Measurements from ENCODE around the gene TBC1D5.
"Not testable (repeated sequence)": the region's sequence is repeated elsewhere in the genome, so short reads cannot be mapped to it uniquely, and the experiment has no call there.

Gene TBC1D5

DNA sequence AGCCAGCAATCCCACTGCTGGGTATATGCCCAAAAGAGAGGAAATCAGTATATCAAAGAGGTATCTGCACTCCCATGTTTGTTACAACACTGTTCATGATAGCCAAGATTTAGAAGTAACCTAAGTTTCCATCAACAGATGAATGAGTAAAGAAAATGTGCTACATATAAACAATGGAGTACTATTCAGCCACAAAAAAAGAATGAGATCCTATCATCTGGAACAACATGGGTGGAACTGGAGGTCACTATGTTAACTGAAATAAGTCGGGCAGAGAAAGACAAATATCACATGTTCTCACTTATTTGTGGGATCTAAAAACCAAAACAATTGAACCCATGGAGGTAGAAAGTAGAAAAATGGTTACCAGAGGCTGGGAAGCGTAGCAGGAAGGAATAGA, 108.2 kb downstream of the TBC1D5 start:
- no peaks in the 10 kb centered on the region for H3K9me3 Mint-ChIP-seq
- no peak overlapping the region for H3K4me3 Mint-ChIP-seq
- H3K27me3 Mint-ChIP-seq (ENCODE audit: low read depth) = no peaks in the 10 kb centered on the region
- H3K4me1 Mint-ChIP-seq (ENCODE audit: low read depth) = peaks cover 10% of the 10 kb centered on the region
- H3K36me3 Mint-ChIP-seq (ENCODE audit: low read depth) = no peaks in the 10 kb centered on the region
- H3K27ac Mint-ChIP-seq = no peak overlapping the region

DNA sequence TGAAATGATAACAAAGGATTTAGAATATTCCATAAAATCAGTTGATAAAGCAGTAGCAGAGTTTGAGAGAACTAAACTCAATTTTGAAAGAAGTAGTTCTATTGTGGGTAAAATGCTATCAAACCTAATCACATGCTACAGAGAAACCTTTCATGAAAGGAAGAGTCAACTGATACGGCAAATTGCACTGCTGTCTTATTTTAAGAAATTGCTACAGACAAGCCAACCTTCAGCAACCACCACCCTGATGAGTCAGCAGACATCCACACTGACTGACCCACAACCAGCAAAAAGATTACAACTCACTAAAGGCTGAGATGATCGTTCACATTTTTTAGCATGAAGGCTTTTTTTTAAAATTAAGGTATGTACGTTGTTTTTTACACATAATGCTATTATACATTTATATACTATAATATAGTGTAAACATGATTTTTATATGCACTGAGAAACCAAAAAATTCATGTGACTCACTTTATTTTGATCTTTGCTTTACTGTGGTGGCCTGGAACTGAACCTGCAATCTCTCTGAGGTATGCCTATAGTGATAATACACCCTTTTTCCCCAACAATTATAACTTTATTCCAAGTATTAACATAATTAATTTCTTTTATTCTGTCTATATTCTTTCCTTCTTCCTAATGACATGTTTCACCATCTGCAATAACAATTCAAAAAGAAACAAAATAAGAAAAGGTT, 109.9 kb downstream of the TBC1D5 start:
- Mint-ChIP-seq H3K36me3 (ENCODE audit: low read depth) (no peaks in the 10 kb centered on the region), H3K9me3 (no peaks in the 10 kb centered on the region), H3K27me3 (ENCODE audit: low read depth) (no peaks in the 10 kb centered on the region), H3K4me1 (ENCODE audit: low read depth) (peaks cover 12% of the 10 kb centered on the region), H3K4me3 (no peak overlapping the region), H3K27ac (no peak overlapping the region)

DNA sequence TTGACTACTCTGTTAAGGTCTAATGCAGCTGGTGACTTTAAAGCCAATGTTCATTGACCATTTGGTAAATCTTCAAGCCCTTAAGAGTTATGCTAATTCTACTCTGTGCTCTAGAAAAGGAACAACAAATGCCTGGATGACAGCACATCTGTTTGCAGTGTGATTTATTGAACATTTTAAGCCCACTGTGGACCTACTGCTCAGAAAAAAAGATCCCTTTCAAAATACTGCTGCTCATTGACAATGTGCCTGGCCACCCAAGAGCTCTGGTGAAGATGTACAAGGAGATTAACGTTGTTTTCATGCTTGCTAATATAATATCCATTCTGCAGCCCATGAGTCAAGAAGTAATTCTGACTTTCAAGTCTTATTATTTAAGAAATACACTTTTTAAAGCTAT, 110.8 kb downstream of the TBC1D5 start:
- Mint-ChIP-seq H3K4me1 (ENCODE audit: low read depth) (peaks cover 15% of the 10 kb centered on the region), H3K36me3 (ENCODE audit: low read depth) (no peaks in the 10 kb centered on the region), H3K27me3 (ENCODE audit: low read depth) (no peaks in the 10 kb centered on the region), H3K27ac (no peak overlapping the region), H3K4me3 (no peak overlapping the region), H3K9me3 (no peaks in the 10 kb centered on the region)

DNA sequence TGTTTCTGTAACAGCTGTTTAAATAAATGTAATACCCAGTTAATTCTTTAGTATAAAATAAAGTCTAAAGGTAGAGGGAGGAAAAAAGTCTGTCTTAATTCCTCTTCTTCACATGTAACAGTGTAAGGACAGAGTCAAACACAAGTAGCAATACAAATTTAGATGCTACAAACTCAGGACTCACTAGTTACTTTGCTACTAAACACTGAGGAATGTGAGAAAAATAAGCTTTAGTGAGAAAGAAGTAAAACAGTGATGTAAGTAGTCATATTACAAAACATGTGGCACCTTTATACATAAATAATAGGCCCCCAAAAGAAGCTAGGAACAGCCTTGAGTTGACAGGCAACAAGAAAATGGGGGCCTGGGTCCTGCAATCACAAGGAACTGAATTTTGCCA, 113.0 kb downstream of the TBC1D5 start:
- H3K4me1 Mint-ChIP-seq (ENCODE audit: low read depth) = peaks cover 19% of the 10 kb centered on the region
- H3K36me3 Mint-ChIP-seq (ENCODE audit: low read depth) = no peaks in the 10 kb centered on the region
- H3K27me3 Mint-ChIP-seq (ENCODE audit: low read depth) = no peaks in the 10 kb centered on the region
- H3K27ac Mint-ChIP-seq = no peak overlapping the region
- H3K4me3 Mint-ChIP-seq = no peak overlapping the region
- no peaks in the 10 kb centered on the region for H3K9me3 Mint-ChIP-seq

DNA sequence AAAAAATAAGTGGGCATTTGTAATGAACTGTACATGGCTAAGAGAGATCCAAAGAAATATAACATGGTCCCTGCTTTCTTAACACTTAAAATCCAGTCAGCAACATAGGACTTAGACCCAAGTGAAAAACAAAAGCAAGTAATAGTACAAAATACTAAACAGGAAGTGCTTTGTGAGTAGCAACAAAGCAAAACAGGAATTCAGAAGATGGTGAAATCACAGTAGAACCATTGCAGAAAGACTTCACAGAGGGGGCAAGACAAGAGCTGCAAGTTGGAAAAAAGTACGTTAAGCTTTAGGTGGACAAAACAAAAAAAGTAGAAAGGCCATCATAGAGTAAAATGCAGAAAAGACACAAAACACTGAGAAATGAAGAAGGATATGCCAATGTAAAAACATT, 116.0 kb downstream of the TBC1D5 start:
- peaks cover 9% of the 10 kb centered on the region for H3K4me1 Mint-ChIP-seq (ENCODE audit: low read depth)
- H3K9me3 Mint-ChIP-seq = no peaks in the 10 kb centered on the region
- no peak overlapping the region for H3K27ac Mint-ChIP-seq
- peak overlapping the region; percentile 0 for H3K4me3 Mint-ChIP-seq
- no peaks in the 10 kb centered on the region for H3K27me3 Mint-ChIP-seq (ENCODE audit: low read depth)
- H3K36me3 Mint-ChIP-seq (ENCODE audit: low read depth) = peaks cover 4% of the 10 kb centered on the region

DNA sequence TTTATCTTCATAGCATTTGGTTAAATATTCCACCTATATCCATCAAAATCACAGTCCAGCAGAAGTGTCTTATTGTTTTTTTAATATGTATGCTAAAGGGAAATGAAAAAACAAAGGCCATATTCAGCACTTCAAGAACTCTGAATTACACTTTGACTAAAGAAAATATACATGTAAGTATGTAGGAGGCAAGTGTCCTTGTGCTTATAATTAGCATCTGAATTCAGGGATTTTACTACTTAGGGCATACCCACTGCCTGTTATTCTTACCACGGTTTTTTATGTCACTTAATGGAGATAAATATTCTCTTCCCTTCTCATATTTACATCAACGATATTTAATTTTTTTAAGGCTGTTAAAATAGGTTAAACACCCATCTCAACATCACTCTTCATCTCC, 117.3 kb downstream of the TBC1D5 start:
- Mint-ChIP-seq H3K36me3 (ENCODE audit: low read depth) (peaks cover 5% of the 10 kb centered on the region), H3K9me3 (no peaks in the 10 kb centered on the region), H3K4me3 (no peak overlapping the region), H3K27me3 (ENCODE audit: low read depth) (no peaks in the 10 kb centered on the region), H3K27ac (no peak overlapping the region), H3K4me1 (ENCODE audit: low read depth) (peaks cover 9% of the 10 kb centered on the region)

DNA sequence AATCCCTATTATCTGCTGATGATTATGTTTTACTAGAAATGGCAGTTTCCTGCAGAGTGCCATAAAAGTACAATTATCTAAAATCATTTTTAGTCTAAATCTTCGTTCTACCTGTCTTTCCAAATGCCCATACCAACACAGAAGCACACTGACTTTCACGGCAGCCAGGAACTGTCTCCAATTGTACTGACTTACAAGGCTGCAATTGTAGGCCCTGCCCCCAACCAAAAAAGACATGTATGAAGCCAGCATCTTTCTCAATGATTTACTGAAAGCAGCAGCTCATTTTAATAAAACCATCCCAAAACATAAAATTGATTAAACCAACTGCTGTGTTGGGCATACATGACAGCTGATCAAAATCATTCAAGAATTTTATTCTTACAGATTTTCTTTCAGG, 119.0 kb downstream of the TBC1D5 start:
- H3K27me3 Mint-ChIP-seq (ENCODE audit: low read depth) = no peaks in the 10 kb centered on the region
- peaks cover 9% of the 10 kb centered on the region for H3K4me1 Mint-ChIP-seq (ENCODE audit: low read depth)
- H3K9me3 Mint-ChIP-seq = no peaks in the 10 kb centered on the region
- H3K4me3 Mint-ChIP-seq = no peak overlapping the region
- peaks cover 5% of the 10 kb centered on the region for H3K36me3 Mint-ChIP-seq (ENCODE audit: low read depth)
- H3K27ac Mint-ChIP-seq = no peak overlapping the region

DNA sequence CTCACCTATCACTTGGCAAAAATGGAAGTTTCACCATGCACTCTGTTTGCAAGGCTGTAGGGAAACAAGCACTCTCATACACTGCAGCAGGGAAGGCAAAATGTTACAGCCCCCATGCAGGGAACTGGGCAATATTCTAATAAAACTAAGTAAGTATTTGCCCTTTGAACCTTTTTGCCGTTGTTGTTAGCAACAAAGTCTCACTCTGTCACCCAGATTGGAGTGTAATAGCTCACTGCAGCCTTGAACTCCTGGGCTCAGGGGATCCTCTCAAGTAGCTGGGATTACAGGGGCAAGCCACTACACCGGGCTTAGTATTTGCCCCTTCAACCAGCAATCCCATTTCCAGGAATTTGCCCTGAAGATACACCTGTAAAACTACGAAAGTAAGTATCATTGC, 122.5 kb downstream of the TBC1D5 start:
- Mint-ChIP-seq H3K36me3 (ENCODE audit: low read depth) (peaks cover 10% of the 10 kb centered on the region), H3K4me3 (no peak overlapping the region), H3K4me1 (ENCODE audit: low read depth) (no peaks in the 10 kb centered on the region), H3K9me3 (peaks cover 15% of the 10 kb centered on the region), H3K27me3 (ENCODE audit: low read depth) (no peaks in the 10 kb centered on the region), H3K27ac (no peak overlapping the region)

DNA sequence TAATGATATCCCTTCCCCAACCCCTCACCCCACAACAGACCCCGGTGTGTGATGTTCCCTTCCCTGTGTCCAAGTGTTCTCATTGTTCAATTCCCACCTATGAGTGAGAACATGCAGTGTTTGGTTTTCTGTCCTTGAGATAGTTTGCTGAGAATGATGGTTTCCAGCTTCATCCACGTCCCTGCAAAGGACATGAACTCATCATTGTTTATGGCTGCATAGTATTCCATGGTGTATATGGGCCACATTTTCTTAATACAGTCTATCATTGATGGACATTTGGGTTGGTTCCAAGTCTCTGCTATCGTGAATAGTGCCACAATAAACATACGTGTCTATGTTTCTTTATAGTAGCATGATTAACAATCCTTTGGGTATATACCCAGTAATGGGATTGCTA, 129.4 kb downstream of the TBC1D5 start:
- H3K27me3 Mint-ChIP-seq (ENCODE audit: low read depth); H3K4me3 Mint-ChIP-seq; H3K36me3 Mint-ChIP-seq (ENCODE audit: low read depth); H3K4me1 Mint-ChIP-seq (ENCODE audit: low read depth); H3K27ac Mint-ChIP-seq: not testable (repeated sequence)
- peaks cover 21% of the 10 kb centered on the region for H3K9me3 Mint-ChIP-seq

DNA sequence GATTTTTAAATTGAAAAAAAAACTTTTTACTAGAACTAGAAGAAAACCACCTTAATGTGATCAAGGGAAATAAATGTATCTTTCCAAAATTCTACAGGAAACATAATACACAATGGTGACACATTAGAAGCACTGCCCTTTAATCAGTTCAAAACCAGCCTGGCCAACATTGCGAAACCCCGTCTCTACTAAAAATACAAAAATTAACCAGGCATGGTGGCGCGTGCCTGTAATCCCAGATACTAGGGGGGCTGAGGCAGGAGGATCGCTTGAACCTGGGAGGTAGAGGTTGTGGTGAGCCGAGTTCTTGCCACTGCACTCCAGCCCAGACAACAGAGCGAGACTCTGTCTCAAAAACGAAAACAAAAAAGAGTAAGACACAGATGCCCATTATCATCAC, 134.5 kb downstream of the TBC1D5 start:
- Mint-ChIP-seq H3K9me3 (no peaks in the 10 kb centered on the region), H3K4me1 (ENCODE audit: low read depth) (peaks cover 5% of the 10 kb centered on the region), H3K27me3 (ENCODE audit: low read depth) (no peaks in the 10 kb centered on the region), H3K4me3 (no peak overlapping the region), H3K27ac (no peak overlapping the region), H3K36me3 (ENCODE audit: low read depth) (no peaks in the 10 kb centered on the region)

DNA sequence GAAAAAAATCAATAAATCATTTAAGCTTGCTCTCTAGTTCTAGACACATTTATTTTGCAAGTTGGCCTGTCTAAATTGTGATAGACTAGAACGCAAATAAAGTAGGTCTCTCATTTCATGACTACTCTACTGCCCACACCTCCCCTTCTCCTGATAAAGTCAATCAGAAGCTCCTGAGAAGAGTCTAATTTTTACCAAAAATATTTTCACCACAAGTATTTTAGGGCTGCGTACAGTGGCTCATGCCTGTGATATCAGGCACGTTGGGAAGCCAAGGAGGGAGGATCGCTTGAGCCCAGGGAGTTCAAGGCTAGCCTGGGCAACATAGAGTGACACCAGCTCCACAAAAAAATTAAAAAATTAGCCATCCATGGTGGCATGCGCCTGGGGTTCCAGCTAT, 136.5 kb downstream of the TBC1D5 start:
- Mint-ChIP-seq H3K9me3 (peaks cover 3% of the 10 kb centered on the region), H3K4me1 (ENCODE audit: low read depth) (peaks cover 5% of the 10 kb centered on the region), H3K27ac (no peak overlapping the region), H3K36me3 (ENCODE audit: low read depth) (no peaks in the 10 kb centered on the region), H3K4me3 (no peak overlapping the region), H3K27me3 (ENCODE audit: low read depth) (no peaks in the 10 kb centered on the region)

DNA sequence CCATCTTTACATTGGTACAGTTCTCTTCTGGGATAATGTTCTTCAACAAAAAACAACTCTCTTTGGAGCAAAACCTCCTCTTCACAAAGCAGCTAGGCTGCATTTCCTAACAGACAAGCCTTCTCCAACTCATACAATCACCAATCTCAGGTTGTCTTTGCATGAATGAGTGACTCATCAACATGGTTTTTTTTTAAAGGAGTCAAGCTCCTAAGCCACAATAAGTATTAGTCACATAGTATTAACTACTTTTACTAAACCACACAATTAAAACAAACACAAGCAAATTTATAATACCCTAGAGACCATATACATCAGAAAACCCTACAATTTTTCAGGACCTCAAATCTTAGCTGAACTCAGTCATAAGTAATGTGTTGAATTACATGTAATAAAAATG, 137.4 kb downstream of the TBC1D5 start:
- no peak overlapping the region for H3K27ac Mint-ChIP-seq
- H3K27me3 Mint-ChIP-seq (ENCODE audit: low read depth) = no peaks in the 10 kb centered on the region
- no peaks in the 10 kb centered on the region for H3K36me3 Mint-ChIP-seq (ENCODE audit: low read depth)
- H3K4me1 Mint-ChIP-seq (ENCODE audit: low read depth) = peaks cover 5% of the 10 kb centered on the region
- peaks cover 3% of the 10 kb centered on the region for H3K9me3 Mint-ChIP-seq
- H3K4me3 Mint-ChIP-seq = no peak overlapping the region

DNA sequence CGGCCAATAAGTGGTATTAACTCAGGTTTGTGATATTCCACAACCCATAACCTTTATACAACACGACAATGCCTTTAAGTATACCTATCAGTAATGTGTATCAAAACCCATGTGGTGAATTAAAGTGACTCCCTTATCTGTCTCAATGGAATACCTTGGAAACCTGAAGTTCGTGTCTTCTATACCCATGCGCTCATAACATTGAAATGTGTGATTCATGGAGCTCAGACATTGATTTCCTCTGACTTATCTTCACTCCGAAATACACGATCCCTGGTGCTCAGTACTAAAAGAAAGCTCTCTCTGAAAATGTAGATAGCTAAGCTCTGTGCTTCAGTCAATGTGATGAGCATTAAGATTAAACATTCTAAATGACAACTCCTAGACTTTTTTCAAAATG, 140.3 kb downstream of the TBC1D5 start:
- H3K9me3 Mint-ChIP-seq = peaks cover 3% of the 10 kb centered on the region
- no peak overlapping the region for H3K27ac Mint-ChIP-seq
- H3K4me1 Mint-ChIP-seq (ENCODE audit: low read depth) = peaks cover 5% of the 10 kb centered on the region
- no peaks in the 10 kb centered on the region for H3K36me3 Mint-ChIP-seq (ENCODE audit: low read depth)
- no peak overlapping the region for H3K4me3 Mint-ChIP-seq
- no peaks in the 10 kb centered on the region for H3K27me3 Mint-ChIP-seq (ENCODE audit: low read depth)

DNA sequence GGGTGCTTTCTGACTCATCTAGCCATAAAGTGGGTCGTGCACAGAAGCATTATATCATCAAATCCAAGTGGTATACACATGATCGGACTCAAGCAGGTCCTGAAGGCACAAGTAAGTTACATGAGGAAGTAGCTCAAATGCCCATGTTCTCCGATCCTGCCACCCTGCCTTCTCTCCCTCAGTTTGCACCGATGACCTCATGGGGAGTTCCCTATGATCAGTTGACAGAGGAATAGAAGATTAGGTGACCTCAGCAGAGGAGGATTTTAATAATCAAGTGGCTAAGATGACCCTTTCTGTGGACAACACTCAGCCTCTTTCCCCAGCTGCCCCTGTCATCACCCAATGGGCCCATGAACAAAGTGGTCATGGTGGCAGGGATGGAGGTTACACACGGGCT, 149.5 kb downstream of the TBC1D5 start:
- Mint-ChIP-seq H3K4me3 (no peak overlapping the region), H3K27ac (no peak overlapping the region), H3K27me3 (ENCODE audit: low read depth) (no peaks in the 10 kb centered on the region), H3K4me1 (ENCODE audit: low read depth) (no peaks in the 10 kb centered on the region), H3K36me3 (ENCODE audit: low read depth) (peaks cover 17% of the 10 kb centered on the region), H3K9me3 (peaks cover 19% of the 10 kb centered on the region)

DNA sequence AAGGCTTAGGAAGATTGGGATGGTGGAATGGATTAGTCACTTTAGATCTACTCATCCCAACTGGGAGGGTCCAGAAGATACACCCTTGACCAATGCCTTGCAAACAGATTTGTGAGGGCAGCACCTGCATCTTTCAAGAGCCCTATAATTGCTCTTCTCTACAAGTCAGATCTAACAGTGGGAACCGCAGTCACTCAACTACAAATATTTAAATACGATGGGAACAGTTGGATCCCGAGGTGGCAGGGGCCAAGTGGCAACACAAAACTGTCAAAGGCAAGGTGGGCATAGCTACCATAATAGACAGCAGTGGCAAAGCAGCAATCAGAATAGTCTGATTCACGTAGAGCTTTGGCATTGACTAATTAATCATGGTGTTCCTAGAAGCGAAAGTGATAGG, 152.0 kb downstream of the TBC1D5 start:
- Mint-ChIP-seq H3K36me3 (ENCODE audit: low read depth) (peaks cover 17% of the 10 kb centered on the region), H3K27ac (no peak overlapping the region), H3K27me3 (ENCODE audit: low read depth) (no peaks in the 10 kb centered on the region), H3K4me3 (no peak overlapping the region), H3K9me3 (peaks cover 19% of the 10 kb centered on the region), H3K4me1 (ENCODE audit: low read depth) (peaks cover 4% of the 10 kb centered on the region)

DNA sequence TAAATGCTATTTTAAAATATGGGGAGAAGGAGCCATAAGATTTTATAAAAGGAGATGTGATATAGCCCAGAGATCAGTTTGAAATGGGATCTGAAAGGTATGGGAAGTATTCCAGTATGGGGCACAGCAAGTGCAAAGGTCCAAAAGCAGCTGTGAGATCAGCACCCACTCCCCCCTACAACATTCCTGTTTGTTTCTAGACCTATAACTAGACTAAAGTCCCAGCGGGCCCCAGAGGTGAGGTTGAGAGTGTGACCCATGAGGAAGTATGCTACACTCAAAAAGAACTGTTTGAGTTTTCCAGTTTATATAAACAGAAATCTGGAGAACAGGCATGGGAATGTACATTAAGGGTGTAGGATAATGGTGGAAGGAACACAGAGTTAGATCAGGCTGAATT, 152.5 kb downstream of the TBC1D5 start:
- no peaks in the 10 kb centered on the region for H3K27me3 Mint-ChIP-seq (ENCODE audit: low read depth)

More for the DNA sequence above, 152.5 kb downstream of the TBC1D5 start:
- peaks cover 19% of the 10 kb centered on the region for H3K9me3 Mint-ChIP-seq
- H3K36me3 Mint-ChIP-seq (ENCODE audit: low read depth) = peaks cover 17% of the 10 kb centered on the region
- H3K4me3 Mint-ChIP-seq = no peak overlapping the region
- H3K27ac Mint-ChIP-seq = no peak overlapping the region
- H3K4me1 Mint-ChIP-seq (ENCODE audit: low read depth) = peaks cover 6% of the 10 kb centered on the region

Measured in T-helper 1 cell treated with Interleukin-12 subunit alpha and Interleukin-12 subunit beta and Interleukin-4 antibody, amounts not matched to agents 30 μg/mL and 1 μg/mL, for 36 hours (primary cell).